Measurements from ENCODE around the gene PRKN.
"Not testable (repeated sequence)": the region's sequence is repeated elsewhere in the genome, so short reads cannot be mapped to it uniquely, and the experiment has no call there.

PRKN gene

DNA sequence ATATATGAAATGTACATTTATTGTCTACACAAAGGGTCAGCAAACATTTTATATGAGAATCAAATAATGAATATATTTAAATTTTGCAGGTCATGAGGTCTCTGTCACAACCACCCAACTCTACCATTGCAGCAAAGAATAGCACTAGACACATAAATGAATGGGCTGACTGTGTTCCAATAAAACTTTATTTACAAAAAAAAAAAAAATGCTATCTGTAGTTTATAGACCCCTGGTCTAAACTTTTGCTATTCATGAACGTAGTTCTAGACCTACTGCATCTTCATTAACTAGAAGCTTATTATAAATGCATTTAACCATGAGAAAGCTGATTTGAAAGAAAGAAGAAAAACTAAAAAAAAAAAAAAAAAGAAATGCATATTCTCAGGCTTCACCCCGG is 842.8 kb downstream of the PRKN start:
- DNase-seq (ENCODE audit: extremely low read depth, low read depth) = no peak
- no peak for TF ChIP-seq CTCF (IDR thresholded peaks at IDR 0.05; ENCODE audit: low read depth, low read length)

DNA sequence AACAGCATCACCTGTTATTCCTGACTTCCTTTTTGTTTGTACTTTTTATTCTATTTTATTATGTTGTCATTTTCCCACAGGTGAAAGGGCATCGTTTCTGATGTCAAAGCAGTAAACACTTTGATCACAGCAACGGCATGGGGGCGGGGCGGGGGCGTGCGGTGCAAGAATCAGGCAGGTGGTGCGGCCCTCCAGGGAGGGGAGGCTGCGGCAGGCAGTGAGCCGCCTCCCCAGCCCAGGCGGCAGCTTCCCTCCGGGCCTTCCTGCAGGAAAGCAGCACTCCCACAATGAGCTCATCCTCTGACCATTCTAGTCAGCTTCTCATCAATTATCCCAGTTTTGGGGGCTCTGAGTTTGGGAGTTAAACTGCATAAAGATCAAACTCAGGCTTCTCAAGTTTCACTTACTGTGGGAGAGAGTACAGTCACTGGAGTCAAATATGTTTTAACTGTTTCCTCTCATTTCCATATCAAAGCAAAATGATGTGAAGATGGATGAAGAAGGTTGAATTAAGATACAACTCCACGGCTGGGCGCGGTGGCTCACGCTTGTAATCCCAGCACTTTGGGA is 845.3 kb downstream of the PRKN start:
- TF ChIP-seq CTCF (IDR thresholded peaks at IDR 0.05; ENCODE audit: low read depth, low read length) = no peak
- DNase-seq (ENCODE audit: extremely low read depth, low read depth) = no peak

DNA sequence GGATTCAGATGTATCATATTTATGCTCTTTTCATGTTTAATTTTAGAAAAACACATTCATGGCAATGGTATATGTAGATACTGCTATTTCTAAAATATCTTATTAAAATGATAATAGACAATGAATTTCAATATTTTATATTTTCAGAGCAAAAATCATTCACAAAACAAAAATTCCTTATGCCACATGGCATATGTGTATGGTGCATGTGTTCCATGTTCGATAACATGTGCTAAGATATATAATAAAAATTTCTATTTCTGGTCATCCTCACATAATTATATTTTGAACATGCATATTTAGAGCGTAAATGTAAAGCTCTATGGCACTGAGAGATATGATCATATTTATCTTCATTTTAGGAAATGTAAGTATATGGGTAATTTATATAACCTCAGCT is 847.5 kb downstream of the PRKN start:
- no peak for DNase-seq (ENCODE audit: extremely low read depth, low read depth)
- no peak for TF ChIP-seq CTCF (IDR thresholded peaks at IDR 0.05; ENCODE audit: low read depth, low read length)

DNA sequence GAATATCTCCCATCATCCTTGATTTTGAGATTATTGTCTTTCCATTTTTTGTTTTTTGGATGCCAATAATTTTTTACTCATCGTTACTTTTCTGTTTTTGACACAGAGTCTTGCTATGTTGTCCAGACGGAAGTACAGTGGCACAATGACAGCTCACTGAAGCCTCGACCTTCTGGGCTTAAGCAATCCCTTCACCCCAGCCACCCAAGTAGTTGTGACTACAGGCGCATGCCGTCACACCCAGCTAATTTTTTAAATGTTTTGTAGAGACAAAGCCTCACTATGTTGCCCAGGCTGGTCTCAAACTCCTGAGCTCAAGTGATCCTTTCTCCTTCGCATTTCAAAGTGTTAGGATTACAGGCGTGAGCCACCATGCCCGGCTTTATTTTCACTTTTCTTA is 851.3 kb downstream of the PRKN start:
- no peak for TF ChIP-seq CTCF (IDR thresholded peaks at IDR 0.05; ENCODE audit: low read depth, low read length)
- no peak for DNase-seq (ENCODE audit: extremely low read depth, low read depth)

- DNase-seq (ENCODE audit: extremely low read depth, low read depth) = no peak
- TF ChIP-seq CTCF (IDR thresholded peaks at IDR 0.05; ENCODE audit: low read depth, low read length) = no peak
These were observed 857.2 kb downstream of the PRKN start for GRCh38 chr6:161870236-161870901.

GRCh38 chr6:161869491-161869890 is 858.1 kb downstream of the PRKN start:
- no peak for TF ChIP-seq CTCF (IDR thresholded peaks at IDR 0.05; ENCODE audit: low read depth, low read length)
- no peak for DNase-seq (ENCODE audit: extremely low read depth, low read depth)

DNA sequence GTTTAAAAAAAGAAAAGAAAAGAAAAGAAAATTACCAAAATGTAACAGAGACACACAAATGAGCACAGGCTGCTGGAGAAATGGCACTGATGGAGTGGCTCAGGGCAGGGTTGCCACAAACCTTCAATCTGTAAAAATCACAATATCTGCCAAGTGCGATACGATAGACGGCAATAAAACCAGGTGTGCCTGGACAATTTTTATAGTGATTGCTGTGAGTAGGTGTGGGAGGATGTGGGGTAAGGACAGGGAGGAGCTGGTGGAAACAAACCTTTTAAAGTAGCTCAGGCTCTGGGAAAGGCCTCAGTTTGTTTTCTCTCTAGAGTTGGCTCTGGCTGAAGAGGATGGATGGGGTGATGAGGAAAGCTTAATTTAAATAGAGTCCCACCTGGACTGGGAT is 861.0 kb downstream of the PRKN start:
- no peak for TF ChIP-seq CTCF (IDR thresholded peaks at IDR 0.05; ENCODE audit: low read depth, low read length)
- DNase-seq (ENCODE audit: extremely low read depth, low read depth) = no peak

DNA sequence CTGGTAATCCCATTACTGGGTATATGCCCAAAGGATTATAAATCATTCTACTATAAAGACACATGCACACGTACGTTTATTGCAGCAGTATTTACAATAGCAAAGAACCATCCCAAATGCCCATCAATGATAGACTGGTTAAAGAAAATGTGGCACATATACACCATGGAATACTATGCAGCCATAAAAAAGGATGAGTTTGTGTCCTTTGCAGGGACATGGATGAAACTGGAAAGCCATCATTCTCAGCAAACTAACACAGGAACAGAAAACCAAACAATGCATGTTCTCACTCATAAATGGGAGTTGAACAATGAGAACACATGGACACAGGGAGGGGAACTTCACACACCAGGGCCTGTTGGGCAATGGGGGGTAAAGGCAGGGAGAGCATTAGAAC is 866.5 kb downstream of the PRKN start:
- DNase-seq (ENCODE audit: extremely low read depth, low read depth) = not testable (repeated sequence)

Measured in AG09319 (cell line).